Mesodermal cell (in vitro differentiated cells): ENCODE measurements around the gene POLR2F.
"Not testable (repeated sequence)": the region's sequence is repeated elsewhere in the genome, so short reads cannot be mapped to it uniquely, and the experiment has no call there.

Source experiments
- H3K27ac ChIP-seq: 2 replicates; pipeline ENCODE4 v1.7.0; 2013; ENCODE audit warnings: mild to moderate bottlenecking, low read depth, low read length, moderate library complexity; ENCODE audit not compliant: severe bottlenecking
- H3K36me3 ChIP-seq: 2 replicates; pipeline ENCODE4 v1.7.1; 2013; ENCODE audit warnings: mild to moderate bottlenecking, low read length, moderate library complexity; ENCODE audit not compliant: control insufficient read depth, insufficient read depth
- H3K4me1 ChIP-seq: one replicate; pipeline ENCODE4 v1.7.1; 2013; ENCODE audit warnings: mild to moderate bottlenecking, low read length; ENCODE audit not compliant: insufficient read depth, control insufficient read depth, poor library complexity, severe bottlenecking
- H3K4me3 ChIP-seq: 2 replicates; pipeline ENCODE4 v1.7.0; 2013; ENCODE audit warnings: low read length, control low read depth, mild to moderate bottlenecking; ENCODE audit not compliant: insufficient read depth, poor library complexity, severe bottlenecking; ENCODE audit errors: extremely low read depth
- H3K9me3 ChIP-seq: 2 replicates; pipeline ENCODE4 v1.7.1; 2013; ENCODE audit warnings: mild to moderate bottlenecking, low read length, moderate library complexity; ENCODE audit not compliant: control insufficient read depth
- WGBS, 2 experiments: methylation state at CpG; one replicate each; pipeline ENCODE4 v1.1.5; 2013; ENCODE audit warnings: missing lambda C conversion rate in 2 of 2; ENCODE audit not compliant: insufficient coverage in 2 of 2; 5-methylcytosine and 5-hydroxymethylcytosine counted together

The POLR2F gene

GRCh38 chr22:37933711-37934376 lies 19.7 kb upstream of the POLR2F start:
- Histone ChIP-seq H3K9me3 (no peaks in the 10 kb centered on the region), H3K4me1 (peaks cover 9% of the 10 kb centered on the region), H3K4me3 (no peak overlapping the region), H3K27ac (peak overlapping the region; percentile 73), H3K36me3 (peaks cover 74% of the 10 kb centered on the region)
- WGBS, 2 experiments = 20 to 30% methylated on average over 8 to 11 of the region's 13 CpGs

GRCh38 chr22:37940698-37941376 lies 12.7 kb upstream of the POLR2F start:
- WGBS, 2 experiments = 91 to 94% methylated on average over 12 of the region's 12 CpGs

GRCh38 chr22:37942133-37942532 lies 11.4 kb upstream of the POLR2F start:
- Histone ChIP-seq H3K36me3 (peaks cover 60% of the 10 kb centered on the region), H3K27ac (no peak overlapping the region), H3K4me1 (no peaks in the 10 kb centered on the region), H3K4me3 (no peak overlapping the region), H3K9me3 (no peaks in the 10 kb centered on the region)
- WGBS, 2 experiments = 96 to 98% methylated on average over 5 to 8 of the region's 8 CpGs

More at GRCh38 chr22:37940698-37941376, 12.7 kb upstream of the POLR2F start:
- H3K36me3 ChIP-seq = peaks cover 71% of the 10 kb centered on the region
- no peak overlapping the region for H3K27ac ChIP-seq
- H3K9me3 ChIP-seq = no peaks in the 10 kb centered on the region
- no peak overlapping the region for H3K4me3 ChIP-seq
- no peaks in the 10 kb centered on the region for H3K4me1 ChIP-seq

- Histone ChIP-seq H3K4me3 (no peak overlapping the region), H3K36me3 (peaks cover 48% of the 10 kb centered on the region), H3K4me1 (no peaks in the 10 kb centered on the region), H3K27ac (no peak overlapping the region), H3K9me3 (no peaks in the 10 kb centered on the region)
- WGBS, 2 experiments = 94 to 96% methylated on average over 10 of the region's 12 CpGs
Measured at GRCh38 chr22:37943136-37943824, 10.2 kb upstream of the POLR2F start.

- Histone ChIP-seq H3K9me3 (no peaks in the 10 kb centered on the region), H3K4me1 (no peaks in the 10 kb centered on the region), H3K4me3 (no peak overlapping the region), H3K27ac (no peak overlapping the region), H3K36me3 (peaks cover 45% of the 10 kb centered on the region)
- 93 to 95% methylated on average over 6 to 7 of the region's 7 CpGs for WGBS, 2 experiments
Measured at GRCh38 chr22:37943825-37944198, 9.7 kb upstream of the POLR2F start.

GRCh38 chr22:37944423-37944822 lies 9.1 kb upstream of the POLR2F start:
- not testable (repeated sequence) for H3K4me3 ChIP-seq, H3K4me1 ChIP-seq, H3K9me3 ChIP-seq, H3K27ac ChIP-seq
- peaks cover 39% of the 10 kb centered on the region for H3K36me3 ChIP-seq
- WGBS, 2 experiments = 90 to 96% methylated on average over 4 to 10 of the region's 11 CpGs

GRCh38 chr22:37947142-37947795 lies 6.2 kb upstream of the POLR2F start:
- H3K27ac ChIP-seq, H3K4me3 ChIP-seq, H3K9me3 ChIP-seq, H3K4me1 ChIP-seq: not testable (repeated sequence)
- WGBS, 2 experiments = 91 to 97% methylated on average over 8 to 13 of the region's 14 CpGs
- H3K36me3 ChIP-seq = peaks cover 10% of the 10 kb centered on the region

GRCh38 chr22:37951305-37951704 lies 2.2 kb upstream of the POLR2F start:
- Histone ChIP-seq H3K4me3 (no peak overlapping the region), H3K9me3 (no peaks in the 10 kb centered on the region), H3K36me3 (peaks cover 5% of the 10 kb centered on the region), H3K27ac (no peak overlapping the region), H3K4me1 (peaks cover 4% of the 10 kb centered on the region)
- WGBS, 2 experiments = 78% methylated on average over 3 to 4 of the region's 8 CpGs

GRCh38 chr22:37952629-37953028 lies 870 bp upstream of the POLR2F start:
- 22 to 30% methylated on average over 16 to 17 of the region's 20 CpGs for WGBS, 2 experiments
- H3K4me1 ChIP-seq, H3K27ac ChIP-seq, H3K9me3 ChIP-seq: not testable (repeated sequence)
- peaks cover 18% of the 10 kb centered on the region for H3K36me3 ChIP-seq
- peak overlapping the region; percentile 99 for H3K4me3 ChIP-seq

GRCh38 chr22:37953062-37953436 lies 450 bp upstream of the POLR2F start:
- Histone ChIP-seq H3K4me3 (peak overlapping the region; percentile 99), H3K36me3 (peaks cover 23% of the 10 kb centered on the region), H3K27ac (no peak overlapping the region), H3K4me1 (peaks cover 4% of the 10 kb centered on the region), H3K9me3 (no peaks in the 10 kb centered on the region)
- 7 to 14% methylated on average over 6 to 10 of the region's 13 CpGs for WGBS, 2 experiments
